ENCODE results near the gene SELENOI.

DNA sequence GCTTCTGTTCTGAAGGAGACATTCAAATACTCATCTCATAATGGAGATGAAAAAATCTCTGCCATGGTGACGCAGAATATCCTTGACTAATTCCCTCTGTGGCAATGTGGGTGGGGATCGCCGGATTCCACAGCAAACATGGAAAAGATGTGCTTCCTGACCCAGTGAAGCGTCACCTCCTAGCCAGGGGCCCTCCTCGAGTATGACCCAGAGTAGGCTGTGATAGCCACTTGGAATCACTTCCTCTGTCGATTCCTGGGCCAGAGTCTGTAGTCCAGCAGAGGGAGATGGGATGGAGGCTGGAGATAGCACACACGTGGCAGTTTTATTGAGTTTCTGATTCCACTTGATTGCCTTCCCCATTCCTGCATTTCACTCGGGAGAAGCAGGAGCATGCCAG, 92.6 kb downstream of the SELENOI start:
- TF ChIP-seq, protein P1, sequence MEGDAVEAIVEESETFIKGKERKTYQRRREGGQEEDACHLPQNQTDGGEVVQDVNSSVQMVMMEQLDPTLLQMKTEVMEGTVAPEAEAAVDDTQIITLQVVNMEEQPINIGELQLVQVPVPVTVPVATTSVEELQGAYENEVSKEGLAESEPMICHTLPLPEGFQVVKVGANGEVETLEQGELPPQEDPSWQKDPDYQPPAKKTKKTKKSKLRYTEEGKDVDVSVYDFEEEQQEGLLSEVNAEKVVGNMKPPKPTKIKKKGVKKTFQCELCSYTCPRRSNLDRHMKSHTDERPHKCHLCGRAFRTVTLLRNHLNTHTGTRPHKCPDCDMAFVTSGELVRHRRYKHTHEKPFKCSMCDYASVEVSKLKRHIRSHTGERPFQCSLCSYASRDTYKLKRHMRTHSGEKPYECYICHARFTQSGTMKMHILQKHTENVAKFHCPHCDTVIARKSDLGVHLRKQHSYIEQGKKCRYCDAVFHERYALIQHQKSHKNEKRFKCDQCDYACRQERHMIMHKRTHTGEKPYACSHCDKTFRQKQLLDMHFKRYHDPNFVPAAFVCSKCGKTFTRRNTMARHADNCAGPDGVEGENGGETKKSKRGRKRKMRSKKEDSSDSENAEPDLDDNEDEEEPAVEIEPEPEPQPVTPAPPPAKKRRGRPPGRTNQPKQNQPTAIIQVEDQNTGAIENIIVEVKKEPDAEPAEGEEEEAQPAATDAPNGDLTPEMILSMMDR (IDR thresholded peaks at IDR 0.05; ENCODE audit: insufficient read depth, low read length, poor library complexity, severe bottlenecking): no peak
- TF ChIP-seq EZH2phosphoT487 (conservative IDR thresholded peaks at IDR 0.05; ENCODE audit: low read length): no peak
